AG04450 (cell line): ENCODE data around the gene TOP2B. TPM values are rescaled to one million over a fixed set of nuclear protein-coding genes. Genes with fewer than 3 reads are reported as not detected.

Source experiments
- CTCF ChIA-PET: fragments of 300-600, 350-600 bp; formaldehyde crosslinking; extraction: SDS; loops from one replicate; lab custom pipeline; 2022; ENCODE audit warnings: antibody characterized with exemption, inconsistent platforms; lab: Charles Lee
- POLR2A ChIA-PET: fragments of 350-600 bp; formaldehyde crosslinking; extraction: SDS; loops from one replicate; lab custom pipeline; 2021; ENCODE audit warnings: antibody characterized with exemption, inconsistent platforms; lab: Yijun Ruan, JAX
- DNase-seq: peaks from one replicate; pipeline ENCODE4 v3.0.0-alpha.2; 2011; ENCODE audit warnings: low read depth, low spot score
- H3K27ac ChIP-seq: one replicate; pipeline ENCODE4 v1.5.1; 2012; ENCODE audit warnings: low read depth, low read length, control low read depth
- H3K27me3 ChIP-seq: one replicate; pipeline ENCODE4 v1.6.0; 2012; ENCODE audit warnings: low read length; ENCODE audit not compliant: control insufficient read depth, insufficient read depth
- H3K4me3 ChIP-seq: 2 replicates; pipeline ENCODE4 v1.5.1; 2011; ENCODE audit warnings: mild to moderate bottlenecking, low read depth, low read length, control low read depth
- H3K9me3 ChIP-seq: 2 replicates; pipeline ENCODE4 v1.5.1; 2012; ENCODE audit warnings: low read length; ENCODE audit not compliant: control insufficient read depth, insufficient read depth
- polyA plus RNA-seq: library from polyadenylated mRNA; depleted of rRNA; stranded (reverse); fragments of >200 nt; gene quantifications from 2 replicates; pipeline ENCODE4 v1.2.3, GENCODE V29; 2011
- TF ChIP-seq, protein P1 (sequence below): IDR thresholded peaks from 2 replicates; pipeline ENCODE4 v1.5.1; 2011; ENCODE audit warnings: low read depth, low read length, control low read depth, inconsistent platforms

TOP2B gene
- polyA plus RNA-seq, 1 experiment, result 95.9 TPM

DNA sequence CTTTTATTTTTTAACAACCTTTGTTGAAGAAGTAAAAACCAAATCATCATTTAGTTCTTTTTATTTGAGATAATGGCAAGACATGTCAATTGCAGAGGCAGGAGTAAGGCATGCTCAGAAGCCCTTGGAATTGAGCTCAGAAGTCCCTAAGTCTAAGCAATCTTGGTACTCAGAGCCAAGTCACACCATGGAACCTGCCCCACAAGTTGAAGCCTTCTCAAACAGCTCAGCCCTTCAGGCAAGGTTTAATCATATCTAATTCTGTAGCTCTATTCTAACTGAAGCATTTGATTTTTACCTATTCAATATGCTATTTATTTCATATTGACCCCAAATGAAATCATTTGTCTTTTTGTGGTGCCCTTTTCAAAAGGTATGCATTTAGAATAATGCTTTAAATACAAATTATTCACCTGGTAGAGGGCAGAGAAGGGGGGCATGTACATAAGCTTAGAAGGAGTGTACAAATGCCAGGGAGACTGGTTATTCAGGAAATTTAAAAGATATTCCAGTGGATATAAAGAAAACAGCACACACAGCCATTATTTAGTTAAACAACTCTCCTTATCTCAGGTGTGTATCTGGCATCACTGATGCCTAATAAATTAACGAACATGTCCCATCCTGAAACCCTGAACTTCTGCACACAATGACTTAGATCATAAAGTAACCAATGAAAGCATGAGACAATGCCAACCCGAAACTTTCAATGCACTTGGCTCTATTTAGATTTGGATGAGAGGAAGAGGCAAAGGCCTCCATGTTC is 26.2 kb upstream of the TOP2B start:
- Histone ChIP-seq H3K27me3 (peaks cover 3% of the 10 kb centered on the region), H3K27ac (no peak overlapping the region), H3K4me3 (no peak overlapping the region), H3K9me3 (no peaks in the 10 kb centered on the region)
- DNase-seq, result no peak
- TF ChIP-seq, protein P1, sequence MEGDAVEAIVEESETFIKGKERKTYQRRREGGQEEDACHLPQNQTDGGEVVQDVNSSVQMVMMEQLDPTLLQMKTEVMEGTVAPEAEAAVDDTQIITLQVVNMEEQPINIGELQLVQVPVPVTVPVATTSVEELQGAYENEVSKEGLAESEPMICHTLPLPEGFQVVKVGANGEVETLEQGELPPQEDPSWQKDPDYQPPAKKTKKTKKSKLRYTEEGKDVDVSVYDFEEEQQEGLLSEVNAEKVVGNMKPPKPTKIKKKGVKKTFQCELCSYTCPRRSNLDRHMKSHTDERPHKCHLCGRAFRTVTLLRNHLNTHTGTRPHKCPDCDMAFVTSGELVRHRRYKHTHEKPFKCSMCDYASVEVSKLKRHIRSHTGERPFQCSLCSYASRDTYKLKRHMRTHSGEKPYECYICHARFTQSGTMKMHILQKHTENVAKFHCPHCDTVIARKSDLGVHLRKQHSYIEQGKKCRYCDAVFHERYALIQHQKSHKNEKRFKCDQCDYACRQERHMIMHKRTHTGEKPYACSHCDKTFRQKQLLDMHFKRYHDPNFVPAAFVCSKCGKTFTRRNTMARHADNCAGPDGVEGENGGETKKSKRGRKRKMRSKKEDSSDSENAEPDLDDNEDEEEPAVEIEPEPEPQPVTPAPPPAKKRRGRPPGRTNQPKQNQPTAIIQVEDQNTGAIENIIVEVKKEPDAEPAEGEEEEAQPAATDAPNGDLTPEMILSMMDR, result no peak
- ChIA-PET POLR2A (no interaction called here), CTCF (no interaction called here)

DNA sequence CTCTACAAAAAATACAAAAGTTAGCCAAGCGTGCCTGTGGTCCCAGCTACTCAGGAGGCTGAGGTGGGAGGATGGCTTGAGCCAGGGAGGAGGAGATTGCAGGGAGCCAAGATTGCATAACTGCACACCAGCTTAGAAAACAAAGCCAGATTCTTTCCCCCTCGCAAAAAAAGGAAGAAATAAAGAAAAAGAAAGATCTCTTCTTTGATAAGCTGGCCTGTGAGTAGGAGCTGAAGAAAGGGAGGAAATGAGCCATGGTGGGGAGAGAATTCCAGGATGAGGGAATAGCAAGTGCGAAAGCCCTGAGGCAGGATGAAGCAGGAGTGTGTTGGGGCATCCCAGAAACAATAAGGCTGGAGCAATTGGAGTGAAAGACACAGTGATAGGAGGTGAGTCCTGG is 24.5 kb upstream of the TOP2B start:
- Histone ChIP-seq H3K27me3 (peaks cover 3% of the 10 kb centered on the region), H3K27ac (no peak overlapping the region), H3K9me3 (no peaks in the 10 kb centered on the region), H3K4me3 (no peak overlapping the region)
- TF ChIP-seq, protein P1, result no peak
- DNase-seq, result no peak
- CTCF ChIA-PET, result no interaction called here
- POLR2A ChIA-PET, result no interaction called here

DNA sequence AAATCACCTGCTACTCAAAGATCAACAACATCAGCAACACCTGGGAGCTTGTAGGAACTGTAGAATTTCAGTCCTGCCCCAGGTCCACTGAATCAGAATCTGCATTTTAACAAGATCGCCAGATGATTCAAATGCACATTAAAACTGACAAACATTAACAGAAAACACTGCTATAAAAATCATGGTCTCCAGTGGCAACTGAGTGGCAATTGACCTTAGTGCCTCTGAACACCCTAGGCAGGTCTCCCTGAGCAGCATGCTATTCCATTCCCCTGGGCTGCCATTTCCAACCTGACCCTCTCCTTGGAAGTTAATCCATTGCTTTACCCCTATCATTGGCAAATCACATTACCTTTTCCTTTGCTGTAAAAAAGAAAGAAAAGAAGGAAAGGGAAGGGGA is 23.0 kb upstream of the TOP2B start:
- Histone ChIP-seq H3K27me3 (peaks cover 3% of the 10 kb centered on the region), H3K9me3 (no peaks in the 10 kb centered on the region), H3K27ac (no peak overlapping the region), H3K4me3 (no peak overlapping the region)
- TF ChIP-seq, protein P1, result no peak
- no peak for DNase-seq
- ChIA-PET POLR2A (no interaction called here), CTCF (no interaction called here)

DNA sequence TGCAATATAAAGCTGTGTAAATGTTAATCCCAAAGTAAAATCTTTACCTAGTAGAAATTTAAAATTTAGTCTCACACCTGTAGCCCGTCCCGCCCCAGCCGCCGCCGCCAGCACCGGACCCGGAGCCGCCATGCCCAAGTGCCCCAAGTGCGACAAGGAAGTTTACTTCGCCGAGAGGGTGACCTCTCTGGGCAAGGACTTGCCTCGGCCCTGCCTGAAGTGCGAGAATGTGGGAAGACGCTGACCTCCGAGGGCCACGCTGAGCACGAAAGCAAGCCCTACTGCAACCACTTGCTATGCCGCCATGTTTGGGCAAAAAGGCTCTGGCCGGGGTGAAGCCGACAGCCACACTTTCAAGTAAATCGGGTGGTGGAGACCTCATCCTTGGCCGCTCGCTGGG is 22.1 kb upstream of the TOP2B start:
- TF ChIP-seq, protein P1, result no peak
- DNase-seq, result no peak
- H3K4me3 ChIP-seq, result no peak overlapping the region
- CTCF ChIA-PET, result interaction anchor here (0.6 kb wide), 1 partner anchor 66 kb away, joined by 3 read pairs; no protein-coding TSS in a partner anchor
- no peak overlapping the region for H3K27ac ChIP-seq
- POLR2A ChIA-PET, result no interaction called here
- H3K9me3 ChIP-seq, result no peaks in the 10 kb centered on the region
- H3K27me3 ChIP-seq, result no peaks in the 10 kb centered on the region

DNA sequence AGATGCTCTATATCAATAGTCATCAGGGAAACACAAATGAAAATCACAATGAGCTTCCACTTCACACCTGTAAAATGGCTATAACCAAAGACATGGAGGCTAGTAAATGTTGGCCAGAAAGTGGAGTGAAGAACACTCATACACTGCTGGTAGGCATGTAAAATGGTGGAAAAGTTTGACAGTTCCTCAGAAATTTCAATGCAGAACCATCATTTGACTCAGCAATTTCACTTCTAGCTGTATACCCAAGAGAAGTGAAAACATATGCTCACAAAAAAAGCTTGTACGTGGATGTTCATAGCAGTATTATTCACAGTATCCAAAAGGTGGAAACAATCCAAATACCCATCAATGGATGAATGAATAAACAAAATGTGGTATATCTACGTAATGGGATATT is 19.2 kb upstream of the TOP2B start:
- no peak for DNase-seq
- TF ChIP-seq, protein P1, result no peak
- Histone ChIP-seq H3K4me3 (no peak overlapping the region), H3K27me3 (no peaks in the 10 kb centered on the region), H3K27ac (no peak overlapping the region), H3K9me3 (no peaks in the 10 kb centered on the region)
- CTCF ChIA-PET, result no interaction called here
- POLR2A ChIA-PET, result no interaction called here
